Measurements from ENCODE around the gene RPS6KA2. TPM values are rescaled to one million over a fixed set of nuclear protein-coding genes. Genes with fewer than 3 reads are reported as not detected.

RPS6KA2 gene
- polyA plus RNA-seq, 4 donors: 25.3 to 34.5 (median 30.2) TPM

GRCh38 chr6:166474721-166475565 is 152.1 kb downstream of the RPS6KA2 start:
- no peak for DNase-seq (ENCODE audit: low read depth in 4 of 4, low spot score in 3 of 4)

GRCh38 chr6:166473886-166474571 is 153.0 kb downstream of the RPS6KA2 start:
- DNase-seq (ENCODE audit: low read depth in 4 of 4, low spot score in 3 of 4): no peak

GRCh38 chr6:166472636-166473035 is 154.4 kb downstream of the RPS6KA2 start:
- DNase-seq (ENCODE audit: low read depth in 4 of 4, low spot score in 3 of 4): no peak

GRCh38 chr6:166471797-166472260 is 155.2 kb downstream of the RPS6KA2 start:
- DNase-seq (ENCODE audit: low read depth in 4 of 4, low spot score in 3 of 4): no peak

GRCh38 chr6:166470863-166471410 is 156.1 kb downstream of the RPS6KA2 start:
- DNase-seq (ENCODE audit: low read depth in 4 of 4, low spot score in 3 of 4): no peak

- no peak for DNase-seq (ENCODE audit: low read depth in 4 of 4, low spot score in 3 of 4)
Observed at GRCh38 chr6:166470029-166470862, 156.8 kb downstream of the RPS6KA2 start.

GRCh38 chr6:166469426-166469961 is 157.6 kb downstream of the RPS6KA2 start:
- DNase-seq (ENCODE audit: low read depth in 4 of 4, low spot score in 3 of 4): no peak

- no peak for DNase-seq (ENCODE audit: low read depth in 4 of 4, low spot score in 3 of 4)
Observed at GRCh38 chr6:166467436-166468000, 159.5 kb downstream of the RPS6KA2 start.

- no peak for DNase-seq (ENCODE audit: low read depth in 4 of 4, low spot score in 3 of 4)
Observed at GRCh38 chr6:166466178-166467122, 160.6 kb downstream of the RPS6KA2 start.

- no peak for DNase-seq (ENCODE audit: low read depth in 4 of 4, low spot score in 3 of 4)
Observed at GRCh38 chr6:166465671-166466087, 161.4 kb downstream of the RPS6KA2 start.

GRCh38 chr6:166465003-166465399 is 162.1 kb downstream of the RPS6KA2 start:
- no peak for DNase-seq (ENCODE audit: low read depth in 4 of 4, low spot score in 3 of 4)

GRCh38 chr6:166464068-166465002 is 162.7 kb downstream of the RPS6KA2 start:
- DNase-seq (ENCODE audit: low read depth in 4 of 4, low spot score in 3 of 4): no peak

- DNase-seq (ENCODE audit: low read depth in 4 of 4, low spot score in 3 of 4): no peak
Observed at GRCh38 chr6:166463359-166464067, 163.5 kb downstream of the RPS6KA2 start.

- no peak for DNase-seq (ENCODE audit: low read depth in 4 of 4, low spot score in 3 of 4)
Observed at GRCh38 chr6:166462461-166463135, 164.5 kb downstream of the RPS6KA2 start.

GRCh38 chr6:166461821-166462460 is 165.1 kb downstream of the RPS6KA2 start:
- DNase-seq (ENCODE audit: low read depth in 4 of 4, low spot score in 3 of 4): no peak

Measured in left renal pelvis (tissue), 4 donors.